ENCODE measurements around the gene TGFB2. TPM values are rescaled to one million over a fixed set of nuclear protein-coding genes. Genes with fewer than 3 reads are reported as not detected.

Gene TGFB2
- total and polyA plus RNA-seq, 2 experiments from 2014 or later, result 13.6 to 17.1 TPM

DNA sequence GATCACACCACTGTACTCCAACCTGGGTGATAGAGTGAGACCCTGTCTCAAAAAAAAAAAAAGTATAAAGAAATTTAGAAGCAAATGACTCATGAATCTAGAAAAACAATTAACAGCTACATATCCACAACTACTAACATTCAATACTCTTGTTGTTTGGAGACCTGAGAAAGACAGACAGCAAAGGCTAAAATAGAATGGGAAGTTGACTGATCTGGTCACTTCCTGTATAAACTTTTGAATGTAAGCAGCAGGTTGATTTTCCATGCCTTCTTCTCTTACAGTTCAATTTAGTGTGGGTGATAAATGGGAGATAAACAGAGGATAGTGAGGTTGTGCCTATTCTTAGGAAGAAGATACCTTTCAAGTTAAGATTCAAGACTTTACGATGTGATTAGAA, 85.2 kb downstream of the TGFB2 start:
- H3K9me2 ChIP-seq (replicated peaks; ENCODE audit: insufficient read depth), result no peaks in the 10 kb centered on the region
- no peak overlapping the region for H3K27ac ChIP-seq
- no peak for DNase-seq (ENCODE audit: low spot score)

DNA sequence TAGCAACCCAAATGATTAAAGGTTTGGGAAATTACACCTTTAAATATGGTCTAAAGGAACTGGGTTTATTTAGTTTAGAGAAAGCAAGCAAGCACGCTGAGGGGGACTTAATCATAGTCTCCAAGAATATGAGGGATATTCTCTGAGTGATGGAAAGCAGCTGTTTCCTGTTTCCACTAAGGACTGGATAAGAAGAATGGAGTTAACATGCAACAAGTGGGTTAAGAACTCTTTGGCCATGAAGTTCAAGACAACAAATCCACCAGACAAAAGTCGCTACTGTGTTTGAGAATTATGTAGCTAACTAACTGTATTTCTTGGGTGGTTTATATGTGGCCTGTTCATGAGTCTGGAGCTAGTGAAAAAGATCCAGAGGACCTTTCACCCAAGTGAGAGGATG, 85.7 kb downstream of the TGFB2 start:
- H3K36me3 ChIP-seq (replicated peaks; ENCODE audit: insufficient read depth, low read depth), result no peaks in the 10 kb centered on the region
- TF ChIP-seq EZH2 (IDR thresholded peaks at IDR 0.05; ENCODE audit: borderline replicate concordance) (no peak), EZH2phosphoT487 (IDR thresholded peaks at IDR 0.05; ENCODE audit: low read depth, severe bottlenecking, unreplicated experiment) (no peak)
- TF ChIP-seq, protein P1, sequence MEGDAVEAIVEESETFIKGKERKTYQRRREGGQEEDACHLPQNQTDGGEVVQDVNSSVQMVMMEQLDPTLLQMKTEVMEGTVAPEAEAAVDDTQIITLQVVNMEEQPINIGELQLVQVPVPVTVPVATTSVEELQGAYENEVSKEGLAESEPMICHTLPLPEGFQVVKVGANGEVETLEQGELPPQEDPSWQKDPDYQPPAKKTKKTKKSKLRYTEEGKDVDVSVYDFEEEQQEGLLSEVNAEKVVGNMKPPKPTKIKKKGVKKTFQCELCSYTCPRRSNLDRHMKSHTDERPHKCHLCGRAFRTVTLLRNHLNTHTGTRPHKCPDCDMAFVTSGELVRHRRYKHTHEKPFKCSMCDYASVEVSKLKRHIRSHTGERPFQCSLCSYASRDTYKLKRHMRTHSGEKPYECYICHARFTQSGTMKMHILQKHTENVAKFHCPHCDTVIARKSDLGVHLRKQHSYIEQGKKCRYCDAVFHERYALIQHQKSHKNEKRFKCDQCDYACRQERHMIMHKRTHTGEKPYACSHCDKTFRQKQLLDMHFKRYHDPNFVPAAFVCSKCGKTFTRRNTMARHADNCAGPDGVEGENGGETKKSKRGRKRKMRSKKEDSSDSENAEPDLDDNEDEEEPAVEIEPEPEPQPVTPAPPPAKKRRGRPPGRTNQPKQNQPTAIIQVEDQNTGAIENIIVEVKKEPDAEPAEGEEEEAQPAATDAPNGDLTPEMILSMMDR (IDR thresholded peaks at IDR 0.05; ENCODE audit: poor library complexity), result no peak
- H4K20me1 ChIP-seq (ENCODE audit: insufficient read depth, poor library complexity, severe bottlenecking), result no peaks in the 10 kb centered on the region
- no peak overlapping the region for H3K4me3 ChIP-seq
- no peaks in the 10 kb centered on the region for H3K79me2 ChIP-seq
- no peak overlapping the region for H3K27ac ChIP-seq
- no peaks in the 10 kb centered on the region for H3K9me2 ChIP-seq (replicated peaks; ENCODE audit: insufficient read depth)
- no peaks in the 10 kb centered on the region for H3K27me3 ChIP-seq
- no peaks in the 10 kb centered on the region for H3K9me3 ChIP-seq (ENCODE audit: low read depth)
- H2AFZ ChIP-seq, result no peak overlapping the region
- H3K4me1 ChIP-seq (ENCODE audit: insufficient read depth), result no peaks in the 10 kb centered on the region
- no peak for DNase-seq (ENCODE audit: low spot score)
- no peak overlapping the region for H3K4me2 ChIP-seq
- WGBS (ENCODE audit: low lambda C conversion rate, missing lambda C conversion rate), result 60% methylated on average over 2 of the region's 2 CpGs

More for the DNA sequence above, 85.2 kb downstream of the TGFB2 start:
- Histone ChIP-seq H3K36me3 (replicated peaks; ENCODE audit: insufficient read depth, low read depth) (no peaks in the 10 kb centered on the region), H3K4me2 (no peak overlapping the region), H3K4me3 (no peak overlapping the region), H3K79me2 (no peaks in the 10 kb centered on the region), H3K27me3 (no peaks in the 10 kb centered on the region), H3K9me3 (ENCODE audit: low read depth) (no peaks in the 10 kb centered on the region), H3K4me1 (ENCODE audit: insufficient read depth) (no peaks in the 10 kb centered on the region), H4K20me1 (ENCODE audit: insufficient read depth, poor library complexity, severe bottlenecking) (no peaks in the 10 kb centered on the region), H2AFZ (no peak overlapping the region)
- TF ChIP-seq EZH2 (IDR thresholded peaks at IDR 0.05; ENCODE audit: borderline replicate concordance) (no peak), EZH2phosphoT487 (IDR thresholded peaks at IDR 0.05; ENCODE audit: low read depth, severe bottlenecking, unreplicated experiment) (no peak)
- TF ChIP-seq, protein P1 (IDR thresholded peaks at IDR 0.05; ENCODE audit: poor library complexity), result no peak
- 94% methylated on average over 1 of the region's 1 CpG for WGBS (ENCODE audit: low lambda C conversion rate, missing lambda C conversion rate)

GRCh38 chr1:218431476-218431875, 86.3 kb downstream of the TGFB2 start:
- H3K4me1 ChIP-seq (ENCODE audit: insufficient read depth), result no peaks in the 10 kb centered on the region
- no peak overlapping the region for H3K4me2 ChIP-seq
- no peaks in the 10 kb centered on the region for H3K9me2 ChIP-seq (replicated peaks; ENCODE audit: insufficient read depth)
- TF ChIP-seq, protein P1 (IDR thresholded peaks at IDR 0.05; ENCODE audit: poor library complexity), result no peak
- TF ChIP-seq EZH2 (IDR thresholded peaks at IDR 0.05; ENCODE audit: borderline replicate concordance) (no peak), EZH2phosphoT487 (IDR thresholded peaks at IDR 0.05; ENCODE audit: low read depth, severe bottlenecking, unreplicated experiment) (no peak)
- DNase-seq (ENCODE audit: low spot score), result no peak
- no peaks in the 10 kb centered on the region for H3K36me3 ChIP-seq (replicated peaks; ENCODE audit: insufficient read depth, low read depth)
- no peaks in the 10 kb centered on the region for H3K9me3 ChIP-seq (ENCODE audit: low read depth)
- no peaks in the 10 kb centered on the region for H3K27me3 ChIP-seq
- WGBS (ENCODE audit: low lambda C conversion rate, missing lambda C conversion rate), result 86% methylated on average over 1 of the region's 1 CpG
- no peaks in the 10 kb centered on the region for H4K20me1 ChIP-seq (ENCODE audit: insufficient read depth, poor library complexity, severe bottlenecking)
- no peaks in the 10 kb centered on the region for H3K79me2 ChIP-seq
- no peak overlapping the region for H3K27ac ChIP-seq
- no peak overlapping the region for H3K4me3 ChIP-seq
- H2AFZ ChIP-seq, result no peak overlapping the region

GRCh38 chr1:218433744-218434143, 88.6 kb downstream of the TGFB2 start:
- no peak overlapping the region for H3K4me3 ChIP-seq
- WGBS (ENCODE audit: low lambda C conversion rate, missing lambda C conversion rate), result 98% methylated on average over 2 of the region's 2 CpGs
- DNase-seq (ENCODE audit: low spot score), result no peak

More at GRCh38 chr1:218433744-218434143, 88.6 kb downstream of the TGFB2 start:
- H2AFZ ChIP-seq, result no peak overlapping the region
- no peaks in the 10 kb centered on the region for H3K9me2 ChIP-seq (replicated peaks; ENCODE audit: insufficient read depth)
- no peaks in the 10 kb centered on the region for H3K79me2 ChIP-seq
- no peaks in the 10 kb centered on the region for H4K20me1 ChIP-seq (ENCODE audit: insufficient read depth, poor library complexity, severe bottlenecking)
- no peaks in the 10 kb centered on the region for H3K36me3 ChIP-seq (replicated peaks; ENCODE audit: insufficient read depth, low read depth)
- TF ChIP-seq EZH2phosphoT487 (IDR thresholded peaks at IDR 0.05; ENCODE audit: low read depth, severe bottlenecking, unreplicated experiment) (no peak), EZH2 (IDR thresholded peaks at IDR 0.05; ENCODE audit: borderline replicate concordance) (no peak)
- TF ChIP-seq, protein P1 (IDR thresholded peaks at IDR 0.05; ENCODE audit: poor library complexity), result no peak
- no peak overlapping the region for H3K27ac ChIP-seq
- no peaks in the 10 kb centered on the region for H3K9me3 ChIP-seq (ENCODE audit: low read depth)
- H3K4me2 ChIP-seq, result no peak overlapping the region
- no peaks in the 10 kb centered on the region for H3K4me1 ChIP-seq (ENCODE audit: insufficient read depth)
- H3K27me3 ChIP-seq, result no peaks in the 10 kb centered on the region
